HAP-1 (cell line): ENCODE data around the gene CLK3.
"Not testable (repeated sequence)": the region's sequence is repeated elsewhere in the genome, so short reads cannot be mapped to it uniquely, and the experiment has no call there.

Source experiments
- DNase-seq, 2 experiments: peaks; one replicate each; pipeline ENCODE4 v3.0.0-alpha.2; 2016 to 2020; ENCODE audit warnings: low spot score in 2 of 2
- H3K27me3 ChIP-seq: fragments of 250-450 bp; sonication (Bioruptor Pico); 2 replicates; pipeline ENCODE4 v1.5.1; 2020; ENCODE audit warnings: low read depth, mild to moderate bottlenecking, moderate library complexity
- H3K36me3 ChIP-seq: fragments of 250-450 bp; sonication (Bioruptor Pico); replicated peaks from 2 replicates; pipeline ENCODE4 v1.5.1; 2020; ENCODE audit warnings: mild to moderate bottlenecking
- H3K4me1 ChIP-seq: fragments of 250-450 bp; sonication (Bioruptor Pico); 2 replicates; pipeline ENCODE4 v1.5.1; 2020; ENCODE audit warnings: mild to moderate bottlenecking
- H3K4me3 ChIP-seq: fragments of 250-450 bp; sonication (Bioruptor Pico); 2 replicates; pipeline ENCODE4 v1.5.1; 2020; ENCODE audit warnings: mild to moderate bottlenecking, moderate library complexity
- H3K9me3 ChIP-seq: fragments of 250-450 bp; sonication (Bioruptor Pico); 2 replicates; pipeline ENCODE4 v1.5.1; 2020; ENCODE audit warnings: mild to moderate bottlenecking, moderate library complexity
- in situ Hi-C: fragments of 300-500 bp; cut with MboI; formaldehyde crosslinking; loops from 3 replicates; pipeline ENCODE4 v1.14.3; 2020; ENCODE audit warnings: low sequenced_read_pairs, inconsistent platforms, mixed read lengths

CLK3 gene

GRCh38 chr15:74620636-74621545 is 5.3 kb downstream of the CLK3 start:
- H3K4me3 ChIP-seq = no peak overlapping the region
- H3K4me1 ChIP-seq = peaks cover 12% of the 10 kb centered on the region
- no peaks in the 10 kb centered on the region for H3K9me3 ChIP-seq
- H3K27me3 ChIP-seq = no peaks in the 10 kb centered on the region
- peaks cover 95% of the 10 kb centered on the region for H3K36me3 ChIP-seq
- DNase-seq = peak; percentile 86 to 92
- in situ Hi-C loops = loop anchor here (5.0 kb wide), 2 partner anchors 249 to 336 kb away; partner anchors contain the start of gene RPP25

- in situ Hi-C loops = loop anchor here (5.0 kb wide), 2 partner anchors 249 to 336 kb away; partner anchors contain the start of gene RPP25
- H3K27me3 ChIP-seq = no peaks in the 10 kb centered on the region
- H3K4me1 ChIP-seq = peaks cover 12% of the 10 kb centered on the region
- no peak for DNase-seq
- peaks cover 97% of the 10 kb centered on the region for H3K36me3 ChIP-seq
- no peaks in the 10 kb centered on the region for H3K9me3 ChIP-seq
- H3K4me3 ChIP-seq = no peak overlapping the region
Measured at GRCh38 chr15:74621546-74621920, 5.9 kb downstream of the CLK3 start.

GRCh38 chr15:74621936-74622335 is 6.3 kb downstream of the CLK3 start:
- no peaks in the 10 kb centered on the region for H3K9me3 ChIP-seq
- peaks cover 8% of the 10 kb centered on the region for H3K4me1 ChIP-seq
- DNase-seq = peak in 1 of 2 experiments; percentile 64
- in situ Hi-C loops = loop anchor here (5.0 kb wide), 2 partner anchors 250 to 335 kb away; partner anchors contain the start of gene RPP25
- H3K36me3 ChIP-seq = peaks cover 99% of the 10 kb centered on the region
- no peak overlapping the region for H3K4me3 ChIP-seq
- no peaks in the 10 kb centered on the region for H3K27me3 ChIP-seq

GRCh38 chr15:74622758-74623157 is 7.1 kb downstream of the CLK3 start:
- Histone ChIP-seq H3K9me3 (no peaks in the 10 kb centered on the region), H3K4me1 (0 out of 2 replicates have a peak, but pooled peaks cover under 1% of the 10 kb centered on the region), H3K27me3 (no peaks in the 10 kb centered on the region), H3K4me3 (no peak overlapping the region), H3K36me3 (peaks cover 99% of the 10 kb centered on the region)
- no peak for DNase-seq
- in situ Hi-C loops = loop anchor here (5.0 kb wide), 2 partner anchors 250 to 335 kb away; partner anchors contain the start of gene RPP25

- no peak overlapping the region for H3K4me3 ChIP-seq
- H3K36me3 ChIP-seq = peaks cover 100% of the 10 kb centered on the region
- no peak for DNase-seq
- no peaks in the 10 kb centered on the region for H3K4me1 ChIP-seq
- in situ Hi-C loops = loop anchor here (5.0 kb wide), 2 partner anchors 252 to 333 kb away; partner anchors contain the start of gene RPP25
- H3K27me3 ChIP-seq = no peaks in the 10 kb centered on the region
- H3K9me3 ChIP-seq = no peaks in the 10 kb centered on the region
Measured at GRCh38 chr15:74624020-74624602, 8.5 kb downstream of the CLK3 start.

- in situ Hi-C loops = no loop called here
- no peaks in the 10 kb centered on the region for H3K9me3 ChIP-seq
- H3K36me3 ChIP-seq = peaks cover 98% of the 10 kb centered on the region
- DNase-seq = no peak
- H3K4me1 ChIP-seq = no peaks in the 10 kb centered on the region
- H3K4me3 ChIP-seq = no peak overlapping the region
- H3K27me3 ChIP-seq = no peaks in the 10 kb centered on the region
Measured at GRCh38 chr15:74625693-74626092, 10.1 kb downstream of the CLK3 start.

GRCh38 chr15:74626336-74626735 is 10.7 kb downstream of the CLK3 start:
- Histone ChIP-seq H3K36me3 (peaks cover 98% of the 10 kb centered on the region), H3K27me3 (no peaks in the 10 kb centered on the region), H3K4me1 (no peaks in the 10 kb centered on the region), H3K4me3 (no peak overlapping the region), H3K9me3 (no peaks in the 10 kb centered on the region)
- DNase-seq = no peak
- in situ Hi-C loops = no loop called here

- Histone ChIP-seq H3K9me3 (no peaks in the 10 kb centered on the region), H3K36me3 (peaks cover 98% of the 10 kb centered on the region), H3K27me3 (no peaks in the 10 kb centered on the region), H3K4me1 (no peaks in the 10 kb centered on the region), H3K4me3 (no peak overlapping the region)
- in situ Hi-C loops = no loop called here
- no peak for DNase-seq
Measured at GRCh38 chr15:74626752-74627692, 11.4 kb downstream of the CLK3 start.

- DNase-seq = no peak
- Histone ChIP-seq H3K27me3 (no peaks in the 10 kb centered on the region), H3K36me3 (peaks cover 98% of the 10 kb centered on the region), H3K4me1 (no peaks in the 10 kb centered on the region), H3K4me3 (no peak overlapping the region), H3K9me3 (no peaks in the 10 kb centered on the region)
- in situ Hi-C loops = no loop called here
Measured at GRCh38 chr15:74627766-74628165, 12.1 kb downstream of the CLK3 start.

GRCh38 chr15:74628199-74628598 is 12.6 kb downstream of the CLK3 start:
- DNase-seq = no peak
- peaks cover 98% of the 10 kb centered on the region for H3K36me3 ChIP-seq
- H3K4me1 ChIP-seq = no peaks in the 10 kb centered on the region
- no peak overlapping the region for H3K4me3 ChIP-seq
- no peaks in the 10 kb centered on the region for H3K9me3 ChIP-seq
- H3K27me3 ChIP-seq = no peaks in the 10 kb centered on the region
- in situ Hi-C loops = no loop called here

GRCh38 chr15:74628949-74629348 is 13.3 kb downstream of the CLK3 start:
- Histone ChIP-seq H3K4me3 (no peak overlapping the region), H3K4me1 (no peaks in the 10 kb centered on the region), H3K9me3 (no peaks in the 10 kb centered on the region), H3K27me3 (no peaks in the 10 kb centered on the region), H3K36me3 (peaks cover 98% of the 10 kb centered on the region)
- DNase-seq = no peak
- in situ Hi-C loops = no loop called here

GRCh38 chr15:74629696-74630095 is 14.1 kb downstream of the CLK3 start:
- H3K27me3 ChIP-seq, in situ Hi-C loops, H3K4me3 ChIP-seq, H3K4me1 ChIP-seq, H3K9me3 ChIP-seq, DNase-seq: not testable (repeated sequence)
- peaks cover 97% of the 10 kb centered on the region for H3K36me3 ChIP-seq
